Measurements from ENCODE around the gene PPIP5K1.

PPIP5K1 gene

GRCh38 chr15:43484455-43484854 lies 105.6 kb downstream of the PPIP5K1 start (continued):
- TF ChIP-seq TOX (CRISPR knock-in tag; IDR thresholded peaks at IDR 0.05; ENCODE audit: borderline replicate concordance) (no peak), SNAI2 (CRISPR knock-in tag; IDR thresholded peaks at IDR 0.05) (no peak), ZFP30 (CRISPR knock-in tag; IDR thresholded peaks at IDR 0.05) (no peak), ISL1 (CRISPR knock-in tag; IDR thresholded peaks at IDR 0.05) (no peak), BACH2 (CRISPR knock-in tag; IDR thresholded peaks at IDR 0.05; ENCODE audit: borderline replicate concordance) (no peak), PPARA (CRISPR knock-in tag; IDR thresholded peaks at IDR 0.05; ENCODE audit: borderline replicate concordance) (no peak), ZC3H10 (CRISPR knock-in tag; IDR thresholded peaks at IDR 0.05) (no peak)
